Suppressor macrophage (primary cell): ENCODE data around the gene SPOP.
"Not testable (repeated sequence)": the region's sequence is repeated elsewhere in the genome, so short reads cannot be mapped to it uniquely, and the experiment has no call there.

ENCODE experiments used
- DNase-seq, 4 experiments: peaks; one replicate each; pipeline ENCODE4 v3.0.0-alpha.2; 2020 to 2022

The SPOP gene

GRCh38 chr17:49571764-49572163, 106.1 kb downstream of the SPOP start:
- DNase-seq = no peak

- no peak for DNase-seq
Observed at GRCh38 chr17:49571283-49571682, 106.6 kb downstream of the SPOP start.

- no peak for DNase-seq
Observed at GRCh38 chr17:49570540-49571242, 107.2 kb downstream of the SPOP start.

- DNase-seq = not testable (repeated sequence)
Observed at GRCh38 chr17:49568695-49569047, 109.2 kb downstream of the SPOP start.

- DNase-seq = peak; percentile 91 to 94 (median 94)
Observed at GRCh38 chr17:49567871-49568694, 109.8 kb downstream of the SPOP start.

- DNase-seq = no peak
Observed at GRCh38 chr17:49567104-49567521, 110.8 kb downstream of the SPOP start.

GRCh38 chr17:49566668-49567071, 111.2 kb downstream of the SPOP start:
- no peak for DNase-seq

- peak; percentile 60 to 83 (median 80) for DNase-seq
Observed at GRCh38 chr17:49565948-49566491, 111.9 kb downstream of the SPOP start.

- no peak for DNase-seq
Observed at GRCh38 chr17:49564638-49565037, 113.3 kb downstream of the SPOP start.

GRCh38 chr17:49557312-49558024, 120.4 kb downstream of the SPOP start:
- peak; percentile 64 to 75 (median 72) for DNase-seq

GRCh38 chr17:49556223-49556943, 121.5 kb downstream of the SPOP start:
- peak; percentile 65 to 84 (median 82) for DNase-seq

- no peak for DNase-seq
Observed at GRCh38 chr17:49555495-49556222, 122.2 kb downstream of the SPOP start.

GRCh38 chr17:49554694-49555494, 123.0 kb downstream of the SPOP start:
- no peak for DNase-seq

- DNase-seq = no peak
Observed at GRCh38 chr17:49553676-49554335, 124.1 kb downstream of the SPOP start.

GRCh38 chr17:49552070-49552751, 125.7 kb downstream of the SPOP start:
- no peak for DNase-seq

- no peak for DNase-seq
Observed at GRCh38 chr17:49551221-49552069, 126.5 kb downstream of the SPOP start.

GRCh38 chr17:49550764-49551163, 127.1 kb downstream of the SPOP start:
- DNase-seq = not testable (repeated sequence)
